GM18511 (cell line): ENCODE data around the gene SMIM32.

ENCODE experiments used
- ATAC-seq: cut with Tn5 transposase; IDR thresholded peaks from one replicate; pipeline ENCODE4 v1.9.1; 2021; ENCODE audit warnings: mild to moderate bottlenecking, moderate library complexity; ENCODE audit not compliant: unreplicated experiment

The SMIM32 gene

DNA sequence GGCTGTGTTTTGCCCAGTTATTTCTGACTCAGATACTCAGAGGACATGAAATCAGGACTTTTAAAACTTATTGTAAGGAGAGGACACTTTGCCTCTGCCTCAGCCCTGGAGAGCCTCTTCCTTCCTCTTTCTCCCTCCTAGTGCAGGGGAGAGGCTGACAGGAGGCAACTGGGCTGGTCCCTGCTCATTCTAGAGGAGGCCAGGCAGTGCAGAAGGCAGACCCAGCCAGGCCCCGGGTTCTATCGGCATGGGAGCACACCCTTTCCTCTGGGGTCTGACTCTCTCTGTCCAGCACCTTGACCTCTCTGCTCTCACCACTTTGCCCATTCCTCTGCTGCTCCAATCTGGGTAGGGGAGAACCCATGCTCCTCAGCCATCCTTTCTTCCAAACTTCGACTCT is 16.0 kb upstream of the SMIM32 start:
- ATAC-seq, result no peak

- no peak for ATAC-seq
Observed at GRCh38 chr5:136207631-136208030, 14.7 kb upstream of the SMIM32 start.

DNA sequence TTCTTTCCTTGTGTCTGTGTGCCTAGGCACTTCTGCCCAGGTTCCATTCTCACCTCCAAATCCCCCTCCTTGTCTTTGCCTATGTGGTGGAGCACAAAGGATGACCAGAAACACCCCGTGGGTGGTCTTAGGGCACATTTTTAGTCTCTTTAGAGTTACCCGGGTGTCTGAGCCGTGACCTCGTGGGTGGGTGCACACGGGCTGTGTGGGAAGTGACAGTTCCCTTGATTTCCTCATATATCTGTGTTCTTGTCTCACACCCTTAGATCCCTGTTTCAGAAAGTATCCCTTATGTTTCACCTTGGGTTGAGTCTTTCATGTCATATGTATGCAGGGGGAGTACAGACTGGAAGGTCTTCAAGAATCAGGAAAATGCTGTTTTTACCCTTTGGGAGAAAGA is 13.4 kb upstream of the SMIM32 start:
- no peak for ATAC-seq

GRCh38 chr5:136205941-136206340 is 13.0 kb upstream of the SMIM32 start:
- ATAC-seq, result no peak

- ATAC-seq, result no peak
Observed at GRCh38 chr5:136205061-136205702, 12.2 kb upstream of the SMIM32 start.

GRCh38 chr5:136203303-136203922 is 10.5 kb upstream of the SMIM32 start:
- ATAC-seq, result no peak

DNA sequence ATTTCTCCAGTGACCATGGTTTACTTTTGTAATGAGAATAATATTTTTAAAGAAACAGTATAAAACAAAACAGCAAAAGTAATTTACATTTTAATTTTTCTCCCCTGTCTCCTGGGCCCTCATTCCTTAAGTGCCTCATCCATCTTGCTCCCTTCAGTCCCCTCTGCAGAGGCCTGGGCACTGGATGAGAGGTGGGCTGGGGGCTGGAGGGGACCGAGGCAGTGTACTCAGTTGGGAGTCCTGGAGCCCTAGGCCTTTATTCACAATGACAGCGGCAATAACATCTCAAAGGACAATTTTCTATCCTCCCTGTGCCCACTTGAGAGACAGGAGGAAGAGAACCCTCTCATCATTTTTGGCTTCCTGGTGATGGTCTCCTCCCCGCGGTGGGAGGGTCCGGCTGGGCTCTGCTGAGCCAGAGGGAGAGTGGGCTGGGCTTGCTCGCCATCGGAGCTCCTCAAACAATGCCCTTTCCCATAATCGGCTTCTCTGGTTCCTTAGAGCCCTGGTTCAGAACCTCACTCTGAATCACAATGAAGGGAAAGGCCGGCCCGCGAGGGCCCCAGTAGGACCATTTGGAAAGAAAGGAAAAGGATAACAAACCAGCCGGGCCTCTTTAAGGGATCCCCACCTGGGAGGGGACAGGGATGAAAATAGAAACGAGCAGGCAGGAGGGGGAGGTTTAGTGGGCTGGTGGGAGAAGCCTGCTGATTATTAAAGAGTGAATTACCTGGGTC is 9.7 kb upstream of the SMIM32 start:
- no peak for ATAC-seq

GRCh38 chr5:136201870-136202269 is 8.9 kb upstream of the SMIM32 start:
- ATAC-seq, result no peak

- ATAC-seq, result no peak
Observed at GRCh38 chr5:136200761-136201160, 7.8 kb upstream of the SMIM32 start.

DNA sequence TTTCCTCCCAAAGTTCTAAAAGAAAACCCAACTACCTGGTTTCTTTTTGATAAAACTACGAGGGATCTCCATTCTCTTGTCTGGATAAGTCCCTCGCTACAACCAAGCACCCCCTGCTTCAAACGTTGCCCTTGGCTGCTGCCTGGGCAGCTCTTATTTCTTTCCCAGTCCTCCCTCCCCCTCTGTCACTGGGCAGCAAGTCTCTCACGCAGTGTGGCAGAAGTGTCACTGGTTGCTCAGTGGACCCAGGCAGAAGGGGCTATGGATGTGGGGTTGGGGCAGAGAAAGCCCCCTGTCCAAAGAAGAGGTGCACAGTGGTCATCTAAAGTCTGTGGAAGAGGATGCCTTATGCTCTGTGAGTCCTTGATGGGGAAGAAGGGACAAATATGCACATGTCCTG is 7.2 kb upstream of the SMIM32 start:
- no peak for ATAC-seq

DNA sequence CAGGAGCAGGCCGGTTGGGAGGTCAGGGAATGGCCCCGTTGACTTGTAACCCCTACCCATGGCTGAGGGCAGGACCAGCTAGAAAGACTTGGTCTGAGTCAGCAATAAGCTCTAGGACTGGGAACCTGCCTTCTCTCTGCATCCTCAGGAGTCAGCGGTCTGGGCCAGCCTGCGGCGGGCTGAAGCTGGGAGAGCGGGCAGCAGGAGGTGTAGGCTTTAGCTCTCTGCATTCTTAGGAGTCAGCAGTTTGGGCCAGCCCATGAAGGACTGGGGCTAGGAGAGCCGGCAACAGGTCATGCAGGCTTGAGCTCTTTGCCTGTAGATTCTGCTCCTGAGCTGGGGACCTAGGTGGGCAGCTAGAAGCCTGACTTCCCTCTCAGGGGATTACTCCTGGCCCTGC is 6.4 kb upstream of the SMIM32 start:
- ATAC-seq, result no peak

- no peak for ATAC-seq
Observed at GRCh38 chr5:136198453-136198852, 5.5 kb upstream of the SMIM32 start.

- ATAC-seq, result no peak
Observed at GRCh38 chr5:136197462-136198142, 4.6 kb upstream of the SMIM32 start.

DNA sequence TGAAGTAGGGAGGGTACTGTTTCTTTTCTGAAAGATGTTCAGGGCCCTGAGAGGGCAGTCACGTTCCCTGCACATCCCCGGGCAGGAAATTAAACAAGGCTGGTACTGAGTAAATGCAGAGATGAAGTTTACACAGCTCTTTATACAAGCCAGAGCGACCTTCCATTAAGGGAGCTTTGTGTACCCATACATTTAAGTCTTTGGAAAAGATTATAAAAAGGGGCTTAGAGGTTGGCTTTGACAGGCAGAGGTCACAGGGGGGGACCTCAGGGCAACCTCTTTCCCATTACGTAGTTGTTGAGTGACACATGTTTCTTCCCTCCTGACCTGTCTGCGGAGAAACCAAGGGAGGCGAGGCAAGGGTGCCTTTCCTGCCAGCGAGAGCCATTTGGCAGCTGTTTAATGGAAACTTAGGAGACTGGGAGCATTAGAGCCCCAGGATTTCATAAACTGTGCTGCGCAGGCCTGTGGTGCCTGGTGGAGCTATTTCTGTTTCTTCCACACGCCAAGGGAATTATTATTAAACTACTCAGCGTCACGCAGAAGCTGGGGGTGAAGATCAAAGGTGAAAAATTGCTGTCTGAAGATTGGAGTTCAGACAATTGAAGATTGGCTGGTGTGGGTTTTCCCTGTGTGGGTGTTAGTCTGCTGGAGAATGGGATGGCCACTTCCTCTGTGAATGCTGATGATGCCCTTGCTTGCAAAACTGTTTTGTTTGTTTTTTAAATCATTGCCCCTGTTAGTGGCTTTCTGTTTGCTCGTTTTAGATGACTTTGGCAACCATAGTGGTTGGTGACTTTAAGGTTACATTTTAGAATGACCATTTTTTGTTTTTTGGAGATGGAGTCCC is 3.2 kb upstream of the SMIM32 start:
- ATAC-seq, result no peak

GRCh38 chr5:136194576-136194975 is 1.6 kb upstream of the SMIM32 start:
- no peak for ATAC-seq

DNA sequence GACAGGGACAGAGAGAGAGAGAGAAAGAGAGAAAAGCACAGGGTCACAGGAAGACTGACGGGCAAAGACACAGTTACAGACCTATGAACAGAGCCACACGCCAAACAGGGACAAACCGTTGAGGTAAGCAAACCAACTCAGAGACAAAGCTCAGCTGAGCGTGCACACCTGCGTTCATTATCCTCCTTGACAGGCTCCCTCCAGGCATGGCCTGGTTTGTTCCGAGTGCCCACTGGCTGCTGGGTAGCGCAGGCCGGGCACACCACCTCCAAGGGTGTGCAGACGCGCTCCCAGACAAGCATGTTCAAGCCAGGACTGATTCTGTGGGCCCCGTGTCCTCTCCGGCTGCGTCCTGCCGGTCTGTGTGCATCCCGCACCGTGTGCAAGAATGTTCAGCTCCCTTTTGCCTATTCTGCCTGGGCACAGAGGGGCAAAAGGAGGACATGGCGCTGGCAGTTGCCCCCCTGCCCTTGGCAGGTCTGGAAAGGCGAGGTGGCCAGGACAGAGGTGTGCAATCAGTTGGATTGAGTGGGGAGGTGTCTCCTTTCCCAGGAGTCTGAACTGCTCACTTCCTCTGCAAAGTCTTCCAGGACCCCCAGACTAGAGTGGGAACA is 467 bp upstream of the SMIM32 start:
- no peak for ATAC-seq

DNA sequence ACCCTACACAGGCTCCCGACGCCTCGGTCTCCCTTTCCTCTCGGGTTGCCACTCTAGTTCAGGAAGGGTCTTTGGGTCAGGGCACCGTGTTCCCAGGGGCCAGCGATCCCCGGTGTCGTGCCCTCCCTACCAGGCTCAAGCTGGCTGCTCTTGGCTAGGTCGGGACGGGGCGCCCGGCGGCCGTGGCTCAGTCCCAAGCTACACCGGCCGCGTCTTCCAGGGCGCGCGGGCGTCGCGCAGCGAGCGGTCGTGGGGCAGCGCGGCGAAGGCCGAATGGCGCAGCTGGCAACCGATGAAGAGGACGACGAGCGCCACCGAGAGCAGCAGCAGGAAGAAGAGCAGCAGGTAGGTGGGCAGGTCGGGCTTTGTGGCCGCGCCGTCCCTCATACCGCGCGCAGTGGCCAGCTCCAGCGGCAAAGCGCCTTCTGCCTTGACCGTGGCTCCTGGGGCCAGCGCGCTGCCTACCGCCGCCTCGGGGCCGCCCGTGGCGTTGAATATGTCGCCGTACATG is 892 bp downstream of the SMIM32 start:
- ATAC-seq, result no peak

DNA sequence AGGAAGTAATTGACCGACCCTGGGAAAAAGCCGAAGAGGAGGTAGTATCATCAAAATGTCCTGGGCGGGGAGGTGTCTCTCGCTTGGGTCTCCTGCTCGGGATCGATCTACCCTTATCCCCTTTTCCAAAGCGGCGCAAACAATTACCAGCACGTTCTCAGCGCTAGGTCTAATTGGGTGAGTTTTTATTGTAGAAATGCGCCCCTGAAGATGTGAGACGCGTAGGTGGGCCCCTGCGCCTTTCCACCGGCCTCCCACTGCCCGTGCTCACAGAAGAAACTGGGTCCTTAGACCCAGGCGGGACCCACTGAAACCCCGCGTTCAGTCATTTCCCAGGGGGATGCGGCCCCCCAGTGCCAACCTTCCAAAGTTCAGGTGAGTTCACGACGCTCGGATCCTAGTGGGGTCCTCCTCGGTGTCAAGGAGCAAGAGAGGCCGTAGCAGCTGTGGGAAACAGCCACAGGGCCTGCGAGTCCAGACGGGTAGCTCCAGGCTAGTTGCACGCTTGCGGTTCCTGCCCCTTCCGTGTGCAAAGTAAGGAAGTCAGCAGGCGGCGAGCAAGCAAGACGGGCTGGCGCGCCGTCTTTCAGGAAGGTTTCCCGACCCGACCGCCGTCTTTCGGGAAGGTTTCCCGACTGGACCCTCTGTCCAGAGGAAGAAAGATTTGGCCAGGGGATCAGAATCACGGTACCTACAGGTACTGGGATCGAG is 1.5 kb downstream of the SMIM32 start:
- ATAC-seq, result no peak

DNA sequence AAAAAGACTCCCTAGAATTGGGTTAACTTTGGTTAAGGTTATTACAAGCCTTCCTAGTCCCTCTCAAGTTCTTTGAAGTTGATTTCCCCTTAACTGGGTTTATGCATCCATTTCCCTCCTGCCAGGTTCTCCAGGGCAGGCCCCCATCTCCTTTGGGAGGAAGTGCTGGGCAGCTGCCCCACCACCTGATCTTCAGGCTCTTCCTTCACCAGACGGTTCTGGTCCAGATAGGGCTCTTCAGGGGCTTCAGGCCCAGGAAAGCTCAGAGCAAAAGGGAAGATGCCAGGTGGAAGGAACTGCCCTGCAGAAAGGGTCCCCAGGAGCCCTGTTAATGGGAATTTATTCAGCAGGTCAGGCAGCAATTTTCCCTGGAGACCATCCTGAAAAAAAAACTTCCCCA is 2.1 kb downstream of the SMIM32 start:
- no peak for ATAC-seq
